ENCODE measurements around the gene PRPF19.

GRCh38 chr11:60891103-60891741 lies 15.2 kb downstream of the PRPF19 start:
- TF ChIP-seq CTCF (conservative IDR thresholded peaks at IDR 0.05; ENCODE audit: low read length) (no peak), EZH2phosphoT487 (IDR thresholded peaks at IDR 0.05; ENCODE audit: borderline replicate concordance) (no peak)
